ENCODE results near the gene CASP1.
"Not testable (repeated sequence)": the region's sequence is repeated elsewhere in the genome, so short reads cannot be mapped to it uniquely, and the experiment has no call there.

Gene CASP1

GRCh38 chr11:105034813-105035620, at the start of gene CASP1:
Gene CASP1 (minus strand): TSS chr11:105035144. CDS start chr11:105035113, 31 bp downstream.
- peak; percentile 57 for DNase-seq

DNA sequence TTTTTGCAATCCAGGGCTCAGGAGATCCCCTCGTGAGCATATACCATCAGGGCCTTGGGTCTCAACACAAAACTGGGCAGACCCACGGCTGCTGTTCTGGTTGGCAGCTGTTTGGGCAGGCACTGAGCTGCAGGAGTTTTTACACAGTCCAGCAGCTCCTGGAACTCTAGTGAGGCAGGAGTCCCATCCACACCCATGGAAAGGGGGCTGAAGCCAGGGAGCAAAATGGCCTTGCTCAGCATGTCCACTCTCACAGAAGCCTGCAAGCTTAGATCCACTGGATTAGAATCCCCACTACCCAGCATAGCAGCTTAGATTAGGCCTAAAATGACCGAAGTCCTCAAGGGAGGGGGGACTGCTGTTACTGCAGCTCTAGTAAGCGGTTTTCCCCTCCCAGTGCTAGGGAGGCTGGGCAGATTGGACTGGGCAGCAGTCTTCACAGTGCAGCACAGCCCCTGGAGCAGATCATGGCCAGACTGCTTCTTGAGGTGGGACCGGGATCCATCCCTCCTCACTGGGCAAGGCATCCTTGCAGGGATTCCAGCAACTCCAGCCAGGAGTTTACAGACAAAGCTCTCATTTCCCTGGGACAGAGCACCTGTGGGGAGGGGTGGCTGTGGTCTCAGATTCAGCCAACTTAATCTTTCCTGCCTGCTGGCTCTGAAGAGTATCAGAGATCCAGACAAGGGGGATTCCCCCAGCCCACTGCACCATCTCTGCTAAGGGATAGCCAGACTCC, 46.6 kb upstream of the CASP1 start:
- no peak for DNase-seq

GRCh38 chr11:105080171-105080906, 45.4 kb upstream of the CASP1 start:
- DNase-seq = not testable (repeated sequence)

GRCh38 chr11:105078283-105078682, 43.3 kb upstream of the CASP1 start:
- DNase-seq = no peak

DNA sequence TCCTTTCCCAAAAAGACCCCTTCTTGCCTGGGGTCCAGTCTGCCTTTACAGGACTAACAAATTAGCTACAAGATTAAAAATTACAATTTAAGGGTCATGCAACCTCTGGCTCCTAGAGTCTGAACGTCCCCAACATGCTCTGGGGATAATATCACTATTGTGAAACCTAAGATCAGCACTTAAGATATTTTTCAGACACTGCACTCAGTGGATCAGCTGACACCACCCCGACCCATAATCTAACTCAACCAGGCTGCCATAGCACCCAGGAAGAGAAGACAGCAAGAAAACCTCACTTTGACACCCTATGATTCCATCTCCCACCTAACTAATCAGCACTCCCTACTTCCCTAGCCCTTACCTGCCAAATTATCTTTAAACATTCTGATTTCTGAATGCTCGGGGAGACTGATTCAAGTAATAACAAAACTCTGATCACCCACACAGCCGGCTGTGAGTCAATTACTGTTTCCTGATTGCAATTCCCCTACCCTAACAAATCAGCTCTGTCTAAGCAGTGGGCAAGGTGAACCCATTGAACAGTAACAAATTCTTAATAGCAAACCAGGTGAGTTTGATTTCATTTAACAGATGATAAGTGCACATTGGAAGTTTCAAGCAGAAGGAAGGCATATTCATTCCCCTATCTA, 42.3 kb upstream of the CASP1 start:
- DNase-seq = not testable (repeated sequence)

- DNase-seq = no peak
Observed at GRCh38 chr11:105074166-105074530, 39.2 kb upstream of the CASP1 start.

DNA sequence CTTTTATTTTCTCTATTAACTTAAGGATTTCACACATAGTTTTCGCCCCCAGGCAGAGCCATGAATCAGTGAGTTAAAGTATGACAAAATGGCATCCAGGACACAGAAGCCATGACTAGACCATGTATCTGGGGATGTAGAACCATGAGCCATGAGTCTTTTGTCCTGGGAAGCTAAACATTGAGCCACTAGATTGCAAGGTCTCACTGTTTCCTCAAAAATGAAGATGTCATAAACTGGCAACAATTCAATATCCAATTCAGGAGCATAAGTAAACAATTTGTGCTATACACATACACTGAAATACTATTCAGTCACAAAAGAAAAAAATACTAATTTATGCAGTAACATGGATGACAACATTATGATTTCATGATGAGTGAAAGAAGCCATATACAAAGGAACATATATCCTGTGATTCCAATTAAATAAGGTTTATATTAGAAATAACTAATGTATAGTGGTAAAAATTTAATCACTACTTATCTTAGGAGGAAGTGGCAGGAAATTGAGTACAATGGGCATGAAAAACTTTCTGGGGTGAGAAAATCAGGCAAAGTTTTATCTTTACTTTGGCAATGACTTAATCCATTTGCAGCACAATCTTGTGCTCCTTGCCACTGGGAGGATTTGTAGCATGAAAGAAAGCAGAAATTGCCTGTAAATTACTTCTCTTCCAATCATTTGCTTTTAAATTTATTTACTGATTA, 38.7 kb upstream of the CASP1 start:
- no peak for DNase-seq

DNA sequence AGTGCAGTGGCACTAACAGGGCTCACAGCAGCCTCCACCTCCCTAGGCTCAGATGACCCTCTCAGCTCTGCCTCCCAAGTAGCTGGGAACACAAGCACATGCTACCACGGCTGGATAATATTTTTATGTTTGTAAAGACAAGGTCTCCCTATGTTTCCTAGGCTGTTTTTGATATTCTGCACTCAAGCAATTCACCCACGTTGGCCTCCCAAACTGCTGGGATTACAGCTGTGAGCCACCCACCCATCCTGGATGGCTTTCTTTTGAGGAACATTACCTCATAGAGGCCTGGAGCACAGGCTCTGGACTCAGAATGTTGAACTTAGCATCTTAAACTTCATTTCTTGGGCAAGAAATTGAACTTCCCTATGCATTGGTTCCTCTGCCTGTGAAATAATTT, 37.1 kb upstream of the CASP1 start:
- DNase-seq = not testable (repeated sequence)

DNA sequence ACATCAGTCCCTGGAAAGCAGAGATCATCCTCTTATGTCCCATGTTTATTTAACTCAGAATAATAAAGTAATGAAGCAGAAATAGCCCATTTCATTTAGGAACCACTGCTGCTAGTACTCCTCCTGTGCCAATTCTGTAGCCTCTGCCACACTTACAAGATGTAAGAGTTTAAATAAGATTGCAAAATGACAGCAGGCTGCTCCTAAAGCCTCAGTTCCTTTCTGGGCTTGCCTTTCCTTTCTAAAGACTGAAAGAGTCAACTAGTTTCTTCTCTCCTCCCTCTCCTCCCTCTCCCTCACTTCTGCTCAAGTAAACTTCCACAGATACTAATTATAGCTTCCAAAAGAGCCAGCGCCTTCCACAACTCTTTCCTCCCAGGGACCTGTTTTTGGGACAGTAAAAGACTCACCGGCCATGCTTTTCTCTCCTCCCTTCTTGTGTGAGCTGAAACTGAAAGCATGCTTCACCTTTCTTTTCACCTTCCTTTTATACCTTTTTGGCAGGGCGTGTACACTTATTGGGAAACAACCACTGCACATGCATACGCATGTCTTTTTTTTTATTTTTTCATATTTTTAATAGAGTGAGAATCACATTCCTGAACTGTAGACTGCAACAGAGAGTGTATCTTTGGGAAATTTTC, 36.3 kb upstream of the CASP1 start:
- peak; percentile 80 for DNase-seq

DNA sequence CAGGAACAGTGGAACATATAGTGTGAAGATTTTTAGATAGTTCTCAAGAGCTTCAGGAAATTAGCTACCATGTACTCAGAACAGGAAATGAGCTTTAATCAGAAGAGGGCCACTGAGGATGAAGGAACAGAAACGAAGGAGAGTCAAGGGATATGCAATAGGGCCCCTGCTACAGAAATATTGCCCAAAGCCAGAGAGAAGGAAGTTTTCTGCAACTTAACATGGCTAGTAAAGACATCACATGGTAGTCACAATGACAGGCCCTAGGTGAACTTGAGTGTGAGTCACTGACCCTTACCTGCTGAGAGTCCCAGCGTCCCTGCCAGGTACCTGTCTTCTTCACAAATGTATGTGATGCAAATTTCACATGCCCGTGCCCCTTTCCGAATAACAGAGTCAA, 35.4 kb upstream of the CASP1 start:
- peak; percentile 39 for DNase-seq

DNA sequence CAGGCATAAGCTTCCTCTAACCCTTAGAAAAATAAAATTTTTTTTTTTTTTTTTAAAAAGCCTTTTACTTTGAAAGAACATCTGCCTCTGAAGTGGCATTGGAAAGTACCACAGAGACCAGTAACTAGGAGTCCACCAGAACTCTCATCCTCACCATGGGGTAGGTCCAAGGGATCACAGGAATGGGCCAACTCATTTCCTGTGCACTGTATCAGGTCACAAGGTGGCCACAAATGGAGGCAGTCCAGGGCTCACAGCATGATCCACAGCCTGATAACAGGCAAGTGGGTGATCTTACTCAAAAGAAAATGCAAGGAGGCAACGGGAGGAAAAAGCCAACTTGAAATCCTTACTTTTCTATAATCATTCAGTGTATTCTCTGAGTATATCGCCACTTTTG, 34.8 kb upstream of the CASP1 start:
- peak; percentile 19 for DNase-seq

- DNase-seq = not testable (repeated sequence)
Observed at GRCh38 chr11:105063245-105063941, 28.4 kb upstream of the CASP1 start.

GRCh38 chr11:105057432-105057831, 22.5 kb upstream of the CASP1 start:
- no peak for DNase-seq

DNA sequence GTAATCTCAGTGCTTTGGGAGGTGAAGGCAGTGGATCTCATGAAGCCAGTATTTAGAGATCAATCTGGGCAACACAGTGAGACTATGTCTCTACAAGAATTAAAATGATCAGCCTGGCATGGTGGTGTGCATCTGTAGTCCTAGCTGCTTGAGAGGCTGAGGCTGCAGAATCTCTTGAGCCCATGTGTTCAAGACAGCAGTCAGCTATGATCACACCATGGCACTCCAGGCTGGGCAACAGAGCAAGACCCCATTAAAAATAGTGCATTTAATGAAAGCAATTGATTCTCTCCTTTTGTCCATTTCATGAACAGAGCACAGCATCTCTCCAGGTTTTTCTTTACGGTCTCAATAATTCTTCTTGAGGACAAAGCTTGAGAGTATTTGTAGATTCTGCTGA, 21.5 kb upstream of the CASP1 start:
- no peak for DNase-seq

DNA sequence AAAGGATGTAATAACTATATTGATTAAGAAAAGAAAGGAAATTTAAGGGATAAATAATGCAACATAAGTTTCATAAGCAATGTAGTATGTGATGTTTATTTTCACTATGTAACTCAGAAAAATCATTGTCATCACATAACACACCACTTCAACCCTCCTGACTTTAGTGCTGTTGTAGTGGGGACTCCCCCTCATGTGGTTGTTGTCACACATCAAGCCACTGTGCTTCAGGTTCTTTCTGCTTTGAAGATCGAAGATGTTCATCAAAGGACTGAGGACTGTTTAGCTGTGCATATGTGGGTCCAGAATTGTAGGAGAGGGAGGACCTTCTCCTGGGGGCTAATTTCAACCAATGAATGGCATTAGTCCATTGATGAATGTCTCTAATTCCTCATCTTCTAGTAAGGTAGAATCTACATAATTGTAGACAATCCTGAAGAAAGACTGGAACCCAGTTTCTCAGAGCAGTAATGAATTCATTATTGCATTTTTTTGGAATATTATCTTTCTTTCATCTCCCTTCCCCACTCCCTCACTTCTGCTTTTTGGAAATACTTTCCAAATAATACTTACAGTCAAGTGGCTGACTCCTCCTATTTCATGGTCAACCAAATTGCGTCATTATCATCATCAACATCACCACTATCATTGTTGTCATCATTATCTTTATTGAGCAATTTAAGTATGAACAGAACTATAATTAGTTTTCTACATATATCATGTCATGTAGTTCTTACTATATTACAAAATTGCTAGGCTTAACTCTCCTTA, 20.0 kb upstream of the CASP1 start:
- DNase-seq = no peak

- DNase-seq = no peak
Observed at GRCh38 chr11:105052487-105052886, 17.5 kb upstream of the CASP1 start.

DNA sequence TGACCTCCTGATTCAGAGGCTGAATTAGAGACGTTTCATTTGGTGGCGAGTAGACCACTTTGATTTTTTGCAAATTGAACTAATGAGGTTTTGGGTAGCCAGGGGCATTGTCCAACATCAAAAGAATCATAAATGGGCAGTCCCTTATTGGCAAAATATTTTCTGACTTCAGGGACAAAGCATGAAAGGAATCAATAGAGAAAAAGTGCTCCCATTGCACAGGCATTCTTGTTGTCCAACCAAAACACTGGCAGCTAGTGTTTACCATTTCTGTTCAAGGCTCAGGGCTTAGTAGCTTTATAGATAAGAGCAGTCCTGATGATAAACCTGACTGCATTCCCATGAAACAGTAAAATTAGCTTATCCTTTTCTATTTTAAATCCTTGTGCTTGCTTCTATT, 16.6 kb upstream of the CASP1 start:
- DNase-seq = no peak

DNA sequence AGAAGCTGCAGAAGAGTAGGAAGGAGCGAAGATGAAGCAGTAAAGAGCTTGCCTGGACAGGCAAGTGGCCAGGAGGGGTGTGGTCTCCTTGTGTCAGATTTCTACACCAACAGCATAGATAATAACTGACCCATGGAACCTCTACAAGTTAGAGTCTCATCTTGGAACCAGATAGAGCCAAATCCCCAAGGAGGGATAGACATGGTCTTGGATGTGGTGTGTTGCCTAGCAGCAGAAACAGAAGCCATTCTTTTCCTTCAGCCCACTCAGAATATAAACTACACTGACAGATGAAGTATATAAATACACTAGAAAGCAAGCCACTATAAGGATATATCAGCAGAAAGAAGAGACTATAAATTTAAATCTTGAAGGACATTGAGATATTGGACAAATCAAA, 14.5 kb upstream of the CASP1 start:
- DNase-seq = no peak

- peak; percentile 14 for DNase-seq
Observed at GRCh38 chr11:105046898-105047579, 12.1 kb upstream of the CASP1 start.
